HCT116 (cell line): Measurements from ENCODE around the gene ZNF777.

Experiments used
- CTCF ChIP-seq, 3 experiments: fragments of 200-600 bp in 1 of 3; sonication (generic) in 1 of 3; IDR thresholded peaks in 2 of 3; conservative IDR thresholded peaks in 1 of 3; 2 replicates each; pipeline ENCODE4 v1.5.1; 2012 to 2017; ENCODE audit warnings: low read depth in 2 of 3, low read length in 2 of 3, antibody characterized with exemption in 1 of 3, borderline replicate concordance in 1 of 3, control low read depth in 1 of 3, mild to moderate bottlenecking in 1 of 3, mixed read lengths in 1 of 3, mixed run types in 1 of 3, moderate library complexity in 1 of 3; ENCODE audit not compliant: insufficient read depth in 1 of 3
- POLR2A ChIP-seq: IDR thresholded peaks from 2 replicates; pipeline ENCODE4 v1.7.0; 2011; ENCODE audit warnings: borderline replicate concordance; ENCODE audit not compliant: insufficient read depth, insufficient read length; ENCODE audit errors: extremely low read depth
- POLR2AphosphoS5 ChIP-seq: IDR thresholded peaks from 2 replicates; pipeline ENCODE4 v1.6.1; 2011; ENCODE audit warnings: mild to moderate bottlenecking, low read depth, low read length, moderate library complexity

- TF ChIP-seq CTCF (IDR thresholded peaks at IDR 0.05 in 2 of 3, conservative IDR thresholded peaks at IDR 0.05 in 1 of 3; ENCODE audit: borderline replicate concordance in 1 of 3, insufficient read depth in 1 of 3, low read depth in 2 of 3, low read length in 2 of 3) = no peak
- no peak for TF ChIP-seq POLR2AphosphoS5
- no peak for TF ChIP-seq POLR2A
Measured at GRCh38 chr7:149432121-149432691, 28.7 kb downstream of the ZNF777 start.
